Keratinocyte (primary cell): Measurements from ENCODE around the gene RPL27A. TPM values are rescaled to one million over a fixed set of nuclear protein-coding genes. Genes with fewer than 3 reads are reported as not detected.

ENCODE experiments used
- DNase-seq: peaks from one replicate; pipeline ENCODE4 v3.0.0-alpha.2; 2011; ENCODE audit warnings: low read depth, missing footprints, low spot score
- FAIRE-seq: peaks from 2 replicates; lab custom pipeline; 2011; peaks lifted over from hg19 to GRCh38; lab: Jason Lieb, UNC
- H2AFZ ChIP-seq: 2 replicates; pipeline ENCODE4 v1.6.0; 2012; ENCODE audit warnings: low read length, control low read depth, inconsistent platforms; ENCODE audit not compliant: control insufficient read depth
- H3K27ac ChIP-seq: 2 replicates; pipeline ENCODE4 v1.5.1; 2011; ENCODE audit warnings: low read length; ENCODE audit not compliant: control insufficient read depth, insufficient read depth
- H3K27me3 ChIP-seq: 3 replicates; pipeline ENCODE4 v1.6.0; 2011; ENCODE audit warnings: low read length; ENCODE audit not compliant: control insufficient read depth, insufficient read depth; ENCODE audit errors: extremely low read depth
- H3K36me3 ChIP-seq, 2 experiments: 2 replicates in 1 of 2; 3 replicates in 1 of 2; pipeline ENCODE4 v1.5.1; 2011; ENCODE audit warnings: low read length in 2 of 2, mild to moderate bottlenecking in 1 of 2; ENCODE audit not compliant: control insufficient read depth in 2 of 2, insufficient read depth in 2 of 2; ENCODE audit errors: extremely low read depth in 1 of 2
- H3K4me1 ChIP-seq: 3 replicates; pipeline ENCODE4 v1.5.1; 2011; ENCODE audit warnings: low read length; ENCODE audit not compliant: control insufficient read depth, insufficient read depth; ENCODE audit errors: extremely low read depth
- H3K4me2 ChIP-seq: 3 replicates; pipeline ENCODE4 v1.6.0; 2011; ENCODE audit warnings: low read depth, low read length; ENCODE audit not compliant: control insufficient read depth, insufficient read depth; ENCODE audit errors: extremely low read depth
- H3K4me3 ChIP-seq, 3 experiments: fragments of 200-600 bp in 1 of 3; sonication (generic) in 1 of 3; 2 replicates in 2 of 3; 3 replicates in 1 of 3; pipeline ENCODE4 v1.5.1; 2011 to 2016; ENCODE audit warnings: low read length in 3 of 3, mild to moderate bottlenecking in 3 of 3, control low read depth in 2 of 3, inconsistent platforms in 1 of 3, low read depth in 1 of 3, mixed read lengths in 1 of 3, mixed run types in 1 of 3, moderate library complexity in 1 of 3; ENCODE audit not compliant: control insufficient read depth in 2 of 3, insufficient read depth in 2 of 3; ENCODE audit errors: extremely low read depth in 1 of 3
- H3K79me2 ChIP-seq: 2 replicates; pipeline ENCODE4 v1.6.0; 2012; ENCODE audit warnings: low read length; ENCODE audit not compliant: control insufficient read depth, insufficient read depth
- H3K9ac ChIP-seq: 3 replicates; pipeline ENCODE4 v1.6.0; 2011; ENCODE audit warnings: low read length; ENCODE audit not compliant: control insufficient read depth, insufficient read depth; ENCODE audit errors: extremely low read depth
- H3K9me1 ChIP-seq: 3 replicates; pipeline ENCODE4 v1.6.0; 2011; ENCODE audit warnings: low read length; ENCODE audit not compliant: control insufficient read depth, insufficient read depth; ENCODE audit errors: extremely low read depth
- H3K9me3 ChIP-seq: 2 replicates; pipeline ENCODE4 v1.5.1; 2012; ENCODE audit warnings: low read depth, low read length; ENCODE audit not compliant: control insufficient read depth
- H4K20me1 ChIP-seq: 3 replicates; pipeline ENCODE4 v1.6.0; 2011; ENCODE audit warnings: low read length; ENCODE audit not compliant: control insufficient read depth, insufficient read depth; ENCODE audit errors: extremely low read depth
- CTCF ChIP-seq, 3 experiments: IDR thresholded peaks in 1 of 3; conservative IDR thresholded peaks in 1 of 3; optimal IDR thresholded peaks in 1 of 3; 2 replicates in 2 of 3; 3 replicates in 1 of 3; pipeline versions ENCODE3 to v1.5.1; 2011; ENCODE audit warnings: low read length in 3 of 3, mild to moderate bottlenecking in 3 of 3, moderate library complexity in 2 of 3, control low read depth in 1 of 3, inconsistent platforms in 1 of 3; ENCODE audit not compliant: insufficient read depth in 2 of 3; ENCODE audit errors: extremely low read depth in 1 of 3
- EZH2 ChIP-seq: IDR thresholded peaks from one replicate; pipeline ENCODE4 v1.6.1; 2012; ENCODE audit warnings: inconsistent platforms, mild to moderate bottlenecking, low read length, moderate library complexity
- dilution Hi-C: fragments of 300-500 bp; cut with MboI; formaldehyde crosslinking; loops from one replicate; pipeline ENCODE4 v1.7.0; 2020; ENCODE audit warnings: low sequenced_read_pairs; ENCODE audit not compliant: extremely low pct_ligation_motif_present
- polyA plus RNA-seq, 5 experiments: library from polyadenylated mRNA; depleted of rRNA in 3 of 5; stranded (reverse) in 3 of 5; stranded (forward) in 1 of 5; unstranded in 1 of 5; fragments of >200 nt; gene quantifications; 1 replicate in 1 of 5; 2 replicates in 3 of 5; 3 replicates in 1 of 5; pipeline versions ENCODE4 v1.2.1 to v1.2.3, GENCODE V29; 2011 to 2012; ENCODE audit warnings: missing spikeins in 2 of 5, low read depth in 1 of 5, low replicate concordance in 1 of 5

RPL27A gene
- polyA plus RNA-seq, 1 donor (not counting 4 experiments of a cell fraction or from before 2014, with no cell fraction given): 1,483 TPM

GRCh38 chr11:8706673-8707432 lies 24.3 kb downstream of the RPL27A start:
- no peaks in the 10 kb centered on the region for H3K4me1 ChIP-seq
- H3K9me3 ChIP-seq: no peaks in the 10 kb centered on the region
- peaks cover 28 to 37% of the 10 kb centered on the region in 2 experiments for H3K36me3 ChIP-seq
- DNase-seq: no peak
- no peak overlapping the region for H3K4me2 ChIP-seq
- no peak for TF ChIP-seq CTCF (optimal IDR thresholded peaks at IDR 0.05 in 1 of 3, IDR thresholded peaks at IDR 0.05 in 1 of 3, conservative IDR thresholded peaks at IDR 0.05 in 1 of 3; ENCODE audit: extremely low read depth in 1 of 3, insufficient read depth in 2 of 3, low read length in 3 of 3)
- TF ChIP-seq EZH2: no peak
- no peaks in the 10 kb centered on the region for H3K79me2 ChIP-seq
- no peaks in the 10 kb centered on the region for H4K20me1 ChIP-seq
- H3K27me3 ChIP-seq: no peaks in the 10 kb centered on the region
- H3K9ac ChIP-seq: no peak overlapping the region
- H3K27ac ChIP-seq: no peak overlapping the region
- H2AFZ ChIP-seq: no peak overlapping the region
- H3K4me3 ChIP-seq: no peak overlapping the region
- dilution Hi-C loops: no loop called here
- FAIRE-seq: no peak
- no peaks in the 10 kb centered on the region for H3K9me1 ChIP-seq

GRCh38 chr11:8707541-8708191 lies 25.1 kb downstream of the RPL27A start:
- Histone ChIP-seq H3K27ac (no peak overlapping the region), H4K20me1 (no peaks in the 10 kb centered on the region), H3K27me3 (no peaks in the 10 kb centered on the region), H3K4me1 (no peaks in the 10 kb centered on the region), H3K4me2 (no peak overlapping the region), H3K79me2 (no peaks in the 10 kb centered on the region), H2AFZ (no peak overlapping the region), H3K9me3 (no peaks in the 10 kb centered on the region), H3K36me3 (peaks cover 28 to 35% of the 10 kb centered on the region in 2 experiments), H3K9me1 (no peaks in the 10 kb centered on the region), H3K9ac (no peak overlapping the region), H3K4me3 (no peak overlapping the region)
- FAIRE-seq: no peak
- dilution Hi-C loops: no loop called here
- no peak for DNase-seq
- TF ChIP-seq EZH2: no peak
- TF ChIP-seq CTCF (optimal IDR thresholded peaks at IDR 0.05 in 1 of 3, IDR thresholded peaks at IDR 0.05 in 1 of 3, conservative IDR thresholded peaks at IDR 0.05 in 1 of 3; ENCODE audit: extremely low read depth in 1 of 3, insufficient read depth in 2 of 3, low read length in 3 of 3): no peak
